ENCODE results near the gene ANTXR1. TPM values are rescaled to one million over a fixed set of nuclear protein-coding genes. Genes with fewer than 3 reads are reported as not detected.

ANTXR1 gene
- total and polyA plus RNA-seq, 7 experiments from 2014 or later = 0.18 TPM; not detected in 6

GRCh38 chr2:69168144-69168813 is 155.3 kb downstream of the ANTXR1 start:
- DNase-seq (no peak), ATAC-seq (no peak)
- Histone ChIP-seq H3K27me3 (ENCODE audit: control insufficient read depth in 2 of 2, insufficient read depth in 2 of 2, low read length in 2 of 2) (no peaks in the 10 kb centered on the region), H3K27ac (ENCODE audit: low read depth, low read length) (no peak overlapping the region), H3K4me1 (ENCODE audit: control insufficient read depth in 2 of 2, insufficient read depth in 2 of 2, low read length in 2 of 2) (no peaks in the 10 kb centered on the region), H3K36me3 (ENCODE audit: control insufficient read depth in 2 of 3, insufficient read depth in 3 of 3, low read length in 3 of 3) (no peaks in the 10 kb centered on the region), H3K9me3 (ENCODE audit: control insufficient read depth in 2 of 3, low read length in 3 of 3) (no peaks in the 10 kb centered on the region), H3K4me3 (ENCODE audit: low read length) (no peak overlapping the region)
- H3K4me1 Mint-ChIP-seq = peaks cover 0 to 5% (median 0%) of the 10 kb centered on the region in 7 donors
- H3K27ac Mint-ChIP-seq = no peak overlapping the region
- POLR2A ChIA-PET = no interaction called here
- no peak overlapping the region for H3K4me3 Mint-ChIP-seq
- H3K9me3 Mint-ChIP-seq = peaks cover 0 to 2% (median 0%) of the 10 kb centered on the region in 11 donors
- peaks cover 20 to 48% (median 30%) of the 10 kb centered on the region in 5 donors for H3K27me3 Mint-ChIP-seq
- intact Hi-C loops (cut with micrococcal nuclease) = no loop called here
- CTCF ChIA-PET = no interaction called here
- no peaks in the 10 kb centered on the region for H3K36me3 Mint-ChIP-seq

GRCh38 chr2:69168950-69169654 is 156.1 kb downstream of the ANTXR1 start:
- H3K4me1 Mint-ChIP-seq = peaks cover 0 to 2% (median 0%) of the 10 kb centered on the region in 7 donors
- Histone ChIP-seq H3K27me3 (ENCODE audit: control insufficient read depth in 2 of 2, insufficient read depth in 2 of 2, low read length in 2 of 2) (no peaks in the 10 kb centered on the region), H3K4me3 (ENCODE audit: low read length) (no peak overlapping the region), H3K4me1 (ENCODE audit: control insufficient read depth in 2 of 2, insufficient read depth in 2 of 2, low read length in 2 of 2) (no peaks in the 10 kb centered on the region), H3K27ac (ENCODE audit: low read depth, low read length) (no peak overlapping the region), H3K9me3 (ENCODE audit: control insufficient read depth in 2 of 3, low read length in 3 of 3) (no peaks in the 10 kb centered on the region), H3K36me3 (ENCODE audit: control insufficient read depth in 2 of 3, insufficient read depth in 3 of 3, low read length in 3 of 3) (no peaks in the 10 kb centered on the region)
- H3K36me3 Mint-ChIP-seq = no peaks in the 10 kb centered on the region
- POLR2A ChIA-PET = no interaction called here
- DNase-seq = no peak
- intact Hi-C loops (cut with micrococcal nuclease) = no loop called here
- no peak for ATAC-seq
- peaks cover 0 to 2% (median 0%) of the 10 kb centered on the region in 11 donors for H3K9me3 Mint-ChIP-seq
- H3K4me3 Mint-ChIP-seq = no peak overlapping the region
- H3K27me3 Mint-ChIP-seq = peaks cover 18 to 52% (median 28%) of the 10 kb centered on the region in 5 donors
- no peak overlapping the region for H3K27ac Mint-ChIP-seq
- CTCF ChIA-PET = no interaction called here

- POLR2A ChIA-PET = no interaction called here
- Histone ChIP-seq H3K9me3 (ENCODE audit: control insufficient read depth in 2 of 3, low read length in 3 of 3) (no peaks in the 10 kb centered on the region), H3K4me1 (ENCODE audit: control insufficient read depth in 2 of 2, insufficient read depth in 2 of 2, low read length in 2 of 2) (no peaks in the 10 kb centered on the region), H3K36me3 (ENCODE audit: control insufficient read depth in 2 of 3, insufficient read depth in 3 of 3, low read length in 3 of 3) (no peaks in the 10 kb centered on the region), H3K27ac (ENCODE audit: low read depth, low read length) (no peak overlapping the region), H3K4me3 (ENCODE audit: low read length) (no peak overlapping the region), H3K27me3 (ENCODE audit: control insufficient read depth in 2 of 2, insufficient read depth in 2 of 2, low read length in 2 of 2) (no peaks in the 10 kb centered on the region)
- H3K9me3 Mint-ChIP-seq = peaks cover 0 to 2% (median 0%) of the 10 kb centered on the region in 11 donors
- peaks cover 18 to 52% (median 25%) of the 10 kb centered on the region in 5 donors for H3K27me3 Mint-ChIP-seq
- no peak for ATAC-seq
- CTCF ChIA-PET = no interaction called here
- intact Hi-C loops (cut with micrococcal nuclease) = no loop called here
- DNase-seq = no peak
- no peaks in the 10 kb centered on the region for H3K4me1 Mint-ChIP-seq
- H3K27ac Mint-ChIP-seq = no peak overlapping the region
- H3K36me3 Mint-ChIP-seq = no peaks in the 10 kb centered on the region
- H3K4me3 Mint-ChIP-seq = no peak overlapping the region
Observed at GRCh38 chr2:69169655-69170389, 156.8 kb downstream of the ANTXR1 start.

DNA sequence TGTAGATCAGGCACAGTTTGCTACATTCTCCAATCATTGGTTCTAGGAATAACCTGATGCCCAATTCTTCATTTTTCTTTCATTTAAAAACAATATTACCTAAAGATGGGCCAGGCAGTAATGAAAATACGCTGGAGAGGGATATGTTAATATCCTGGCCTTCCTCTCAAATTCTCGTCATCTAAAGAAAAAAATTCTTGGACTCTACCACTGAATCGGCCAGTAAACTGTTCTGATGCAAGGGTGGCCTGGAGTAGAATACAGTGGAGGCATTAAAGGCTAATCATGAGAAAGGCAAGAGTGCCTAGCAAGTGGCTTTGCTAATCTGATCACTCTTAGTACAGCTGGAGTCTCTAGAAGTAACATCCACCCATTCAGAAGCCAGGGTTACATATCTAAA is 157.7 kb downstream of the ANTXR1 start:
- DNase-seq (no peak), ATAC-seq (no peak)
- no peaks in the 10 kb centered on the region for H3K4me1 Mint-ChIP-seq
- H3K27me3 ChIP-seq (ENCODE audit: control insufficient read depth in 2 of 2, insufficient read depth in 2 of 2, low read length in 2 of 2) = no peaks in the 10 kb centered on the region
- H3K27me3 Mint-ChIP-seq = peaks cover 17 to 53% (median 19%) of the 10 kb centered on the region in 5 donors
- H3K4me1 ChIP-seq (ENCODE audit: control insufficient read depth in 2 of 2, insufficient read depth in 2 of 2, low read length in 2 of 2) = no peaks in the 10 kb centered on the region
- no peak overlapping the region for H3K4me3 Mint-ChIP-seq
- H3K27ac Mint-ChIP-seq = no peak overlapping the region
- H3K9me3 ChIP-seq (ENCODE audit: control insufficient read depth in 2 of 3, low read length in 3 of 3) = no peaks in the 10 kb centered on the region
- ChIA-PET POLR2A (no interaction called here), CTCF (no interaction called here)
- H3K4me3 ChIP-seq (ENCODE audit: low read length) = no peak overlapping the region
- no peaks in the 10 kb centered on the region for H3K36me3 Mint-ChIP-seq
- intact Hi-C loops (cut with micrococcal nuclease) = no loop called here
- H3K27ac ChIP-seq (ENCODE audit: low read depth, low read length) = no peak overlapping the region
- peaks cover 0 to 2% (median 0%) of the 10 kb centered on the region in 11 donors for H3K9me3 Mint-ChIP-seq
- no peaks in the 10 kb centered on the region for H3K36me3 ChIP-seq (ENCODE audit: control insufficient read depth in 2 of 3, insufficient read depth in 3 of 3, low read length in 3 of 3)

DNA sequence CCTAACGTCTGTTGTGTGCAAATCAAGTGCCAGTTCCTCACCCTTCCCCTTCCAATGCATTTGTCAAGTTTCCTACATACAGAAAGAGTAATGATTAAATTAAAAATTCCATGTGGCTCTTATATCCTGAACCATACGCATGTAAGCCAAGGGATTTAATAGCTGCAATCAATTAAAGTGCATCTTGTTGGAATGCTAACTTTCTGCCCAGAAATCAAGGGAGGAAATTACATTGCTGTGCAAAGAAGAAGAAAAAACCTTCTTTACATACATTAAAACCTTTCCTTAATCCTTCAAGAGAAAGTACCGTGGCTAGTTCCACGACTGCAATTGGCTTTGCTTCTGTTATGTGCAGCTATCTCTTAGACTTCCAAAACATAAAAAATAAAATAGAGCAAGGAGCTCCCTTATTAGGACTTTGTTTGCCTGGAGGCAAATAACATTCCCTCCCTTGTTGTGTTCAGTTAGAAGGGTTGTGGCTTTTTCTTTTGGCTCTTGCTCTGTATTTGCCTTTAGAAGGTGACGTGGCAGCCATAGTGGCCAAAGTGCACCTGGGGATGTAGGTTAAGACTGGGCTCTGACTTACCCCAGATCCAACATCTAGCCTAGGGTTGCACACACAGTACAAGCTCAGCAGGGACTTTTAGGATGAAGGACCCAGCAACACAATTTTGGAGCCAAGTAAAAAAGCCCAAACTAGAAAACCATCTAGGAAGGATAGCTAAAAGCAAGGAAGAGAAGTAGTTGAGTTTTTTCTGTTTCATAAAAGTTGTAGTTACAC is 158.3 kb downstream of the ANTXR1 start:
- Mint-ChIP-seq H3K9me3 (peaks cover 0 to 2% (median 0%) of the 10 kb centered on the region in 11 donors), H3K4me3 (no peak overlapping the region), H3K36me3 (no peaks in the 10 kb centered on the region), H3K27me3 (peaks cover 17 to 54% (median 19%) of the 10 kb centered on the region in 5 donors), H3K27ac (no peak overlapping the region), H3K4me1 (no peaks in the 10 kb centered on the region)
- H3K27me3 ChIP-seq (ENCODE audit: control insufficient read depth in 2 of 2, insufficient read depth in 2 of 2, low read length in 2 of 2) = no peaks in the 10 kb centered on the region
- ChIA-PET CTCF (no interaction called here), POLR2A (no interaction called here)
- H3K9me3 ChIP-seq (ENCODE audit: control insufficient read depth in 2 of 3, low read length in 3 of 3) = no peaks in the 10 kb centered on the region
- H3K36me3 ChIP-seq (ENCODE audit: control insufficient read depth in 2 of 3, insufficient read depth in 3 of 3, low read length in 3 of 3) = no peaks in the 10 kb centered on the region
- no peaks in the 10 kb centered on the region for H3K4me1 ChIP-seq (ENCODE audit: control insufficient read depth in 2 of 2, insufficient read depth in 2 of 2, low read length in 2 of 2)
- H3K4me3 ChIP-seq (ENCODE audit: low read length) = no peak overlapping the region
- ATAC-seq (no peak), DNase-seq (no peak)
- intact Hi-C loops (cut with micrococcal nuclease) = no loop called here
- no peak overlapping the region for H3K27ac ChIP-seq (ENCODE audit: low read depth, low read length)

GRCh38 chr2:69171897-69172525 is 159.0 kb downstream of the ANTXR1 start:
- CTCF ChIA-PET = no interaction called here
- no peaks in the 10 kb centered on the region for H3K9me3 ChIP-seq (ENCODE audit: control insufficient read depth in 2 of 3, low read length in 3 of 3)

More at GRCh38 chr2:69171897-69172525, 159.0 kb downstream of the ANTXR1 start:
- Mint-ChIP-seq H3K27ac (no peak overlapping the region), H3K27me3 (peaks cover 12 to 52% (median 22%) of the 10 kb centered on the region in 5 donors), H3K36me3 (no peaks in the 10 kb centered on the region), H3K4me3 (no peak overlapping the region), H3K4me1 (no peaks in the 10 kb centered on the region), H3K9me3 (peaks cover 0 to 2% (median 0%) of the 10 kb centered on the region in 11 donors)
- intact Hi-C loops (cut with micrococcal nuclease) = no loop called here
- H3K4me3 ChIP-seq (ENCODE audit: low read length) = no peak overlapping the region
- POLR2A ChIA-PET = no interaction called here
- no peaks in the 10 kb centered on the region for H3K4me1 ChIP-seq (ENCODE audit: control insufficient read depth in 2 of 2, insufficient read depth in 2 of 2, low read length in 2 of 2)
- no peaks in the 10 kb centered on the region for H3K36me3 ChIP-seq (ENCODE audit: control insufficient read depth in 2 of 3, insufficient read depth in 3 of 3, low read length in 3 of 3)
- ATAC-seq (no peak), DNase-seq (no peak)
- no peak overlapping the region for H3K27ac ChIP-seq (ENCODE audit: low read depth, low read length)
- no peaks in the 10 kb centered on the region for H3K27me3 ChIP-seq (ENCODE audit: control insufficient read depth in 2 of 2, insufficient read depth in 2 of 2, low read length in 2 of 2)

All from naive thymus-derived CD4-positive, alpha-beta T cell (primary cell).